Activated CD4-positive, alpha-beta T cell treated with anti-CD3 and anti-CD28 coated beads for 24 hours (primary cell): ENCODE measurements around the gene GFRA1.

Experiments
- DNase-seq, 2 donors: peaks; one replicate each; pipeline ENCODE4 v3.0.0-alpha.2; 2020; ENCODE audit warnings: low read depth in 2 of 2

The GFRA1 gene

GRCh38 chr10:116270771-116271592 is 2.0 kb downstream of the GFRA1 start:
- DNase-seq, result no peak

GRCh38 chr10:116270126-116270770 is 2.8 kb downstream of the GFRA1 start:
- no peak for DNase-seq

- no peak for DNase-seq
Measured at GRCh38 chr10:116269619-116270018, 3.4 kb downstream of the GFRA1 start.

GRCh38 chr10:116268976-116269375 is 4.0 kb downstream of the GFRA1 start:
- DNase-seq, result no peak

GRCh38 chr10:116265686-116266085 is 7.3 kb downstream of the GFRA1 start:
- DNase-seq, result no peak

GRCh38 chr10:116263870-116264655 is 8.9 kb downstream of the GFRA1 start:
- no peak for DNase-seq

GRCh38 chr10:116262678-116263077 is 10.3 kb downstream of the GFRA1 start:
- DNase-seq, result no peak

- DNase-seq, result no peak
Measured at GRCh38 chr10:116260599-116260998, 12.4 kb downstream of the GFRA1 start.

- DNase-seq, result no peak
Measured at GRCh38 chr10:116259638-116260037, 13.4 kb downstream of the GFRA1 start.

GRCh38 chr10:116257785-116258184 is 15.2 kb downstream of the GFRA1 start:
- DNase-seq, result no peak

- no peak for DNase-seq
Measured at GRCh38 chr10:116256752-116257259, 16.2 kb downstream of the GFRA1 start.

- no peak for DNase-seq
Measured at GRCh38 chr10:116255886-116256751, 16.9 kb downstream of the GFRA1 start.

GRCh38 chr10:116254422-116255155 is 18.4 kb downstream of the GFRA1 start:
- no peak for DNase-seq

GRCh38 chr10:116253716-116254115 is 19.3 kb downstream of the GFRA1 start:
- no peak for DNase-seq

- DNase-seq, result no peak
Measured at GRCh38 chr10:116251602-116252395, 21.2 kb downstream of the GFRA1 start.

GRCh38 chr10:116247691-116248090 is 25.3 kb downstream of the GFRA1 start:
- no peak for DNase-seq

- no peak for DNase-seq
Measured at GRCh38 chr10:116246263-116246662, 26.7 kb downstream of the GFRA1 start.

- DNase-seq, result no peak
Measured at GRCh38 chr10:116245156-116245555, 27.9 kb downstream of the GFRA1 start.

GRCh38 chr10:116241642-116242410 is 31.2 kb downstream of the GFRA1 start:
- no peak for DNase-seq
